DOHH2 (cell line): ENCODE measurements around the gene HTRA3.

ENCODE experiments used
- H3F3A ChIP-seq: fragments of 200-600 bp; sonication (generic), shearing (Covaris generic); 2 replicates; pipeline ENCODE4 v1.6.0; 2016; ENCODE audit warnings: antibody characterized with exemption, mild to moderate bottlenecking; ENCODE audit not compliant: control insufficient read depth, insufficient read depth
- H3K27ac ChIP-seq: fragments of 200-600 bp; sonication (generic); 2 replicates; pipeline ENCODE4 v1.5.1; 2014; ENCODE audit warnings: low read depth, mild to moderate bottlenecking, low read length, moderate library complexity
- H3K27me3 ChIP-seq: fragments of 200-600 bp; sonication (generic); 2 replicates; pipeline ENCODE4 v1.6.1; 2014; ENCODE audit warnings: mild to moderate bottlenecking, low read length, mixed read lengths; ENCODE audit not compliant: control insufficient read depth
- H3K36me3 ChIP-seq: fragments of 200-600 bp; sonication (generic); 2 replicates; pipeline ENCODE4 v1.6.1; 2014; ENCODE audit warnings: mild to moderate bottlenecking, low read length, moderate library complexity, mixed read lengths; ENCODE audit not compliant: control insufficient read depth
- H3K4me1 ChIP-seq: fragments of 200-600 bp; sonication (generic); 2 replicates; pipeline ENCODE4 v1.6.1; 2014; ENCODE audit warnings: mild to moderate bottlenecking, low read length, mixed read lengths; ENCODE audit not compliant: control insufficient read depth
- H3K4me2 ChIP-seq: fragments of 200-600 bp; sonication (generic); 2 replicates; pipeline ENCODE4 v1.6.0; 2014; ENCODE audit warnings: mild to moderate bottlenecking, low read length, moderate library complexity
- H3K4me3 ChIP-seq: fragments of 200-600 bp; sonication (generic); 2 replicates; pipeline ENCODE4 v1.5.1; 2014; ENCODE audit warnings: mild to moderate bottlenecking, low read length, mixed read lengths
- H3K79me2 ChIP-seq: fragments of 200-600 bp; sonication (generic); 2 replicates; pipeline ENCODE4 v1.6.1; 2014; ENCODE audit warnings: mild to moderate bottlenecking, low read length, mixed read lengths; ENCODE audit not compliant: control insufficient read depth
- H3K9me2 ChIP-seq: fragments of 200-600 bp; sonication (generic); replicated peaks from 2 replicates; pipeline ENCODE4 v1.6.1; 2014; ENCODE audit warnings: mild to moderate bottlenecking, low read length, mixed read lengths; ENCODE audit not compliant: control insufficient read depth
- H3K9me3 ChIP-seq: fragments of 200-600 bp; sonication (generic); 2 replicates; pipeline ENCODE4 v1.6.1; 2014; ENCODE audit warnings: antibody characterized with exemption, low read length, mixed read lengths; ENCODE audit not compliant: control insufficient read depth, insufficient read depth
- H4K20me1 ChIP-seq: fragments of 200-600 bp; sonication (generic); 2 replicates; pipeline ENCODE4 v1.6.0; 2014; ENCODE audit warnings: low read depth, mild to moderate bottlenecking, antibody characterized with exemption, low read length, moderate library complexity; ENCODE audit not compliant: control insufficient read depth, insufficient read depth
- CTCF ChIP-seq: fragments of 200-600 bp; sonication (generic); IDR thresholded peaks from one replicate; pipeline ENCODE4 v1.5.1; 2014; ENCODE audit warnings: antibody characterized with exemption, mild to moderate bottlenecking, low read depth, low read length; ENCODE audit not compliant: poor library complexity, severe bottlenecking
- EZH2phosphoT487 ChIP-seq: fragments of 200-600 bp; sonication (generic); IDR thresholded peaks from 2 replicates; pipeline ENCODE4 v1.6.1; 2017; ENCODE audit warnings: borderline replicate concordance, mild to moderate bottlenecking, antibody characterized with exemption, low read length, moderate library complexity, mixed read lengths

The HTRA3 gene

DNA sequence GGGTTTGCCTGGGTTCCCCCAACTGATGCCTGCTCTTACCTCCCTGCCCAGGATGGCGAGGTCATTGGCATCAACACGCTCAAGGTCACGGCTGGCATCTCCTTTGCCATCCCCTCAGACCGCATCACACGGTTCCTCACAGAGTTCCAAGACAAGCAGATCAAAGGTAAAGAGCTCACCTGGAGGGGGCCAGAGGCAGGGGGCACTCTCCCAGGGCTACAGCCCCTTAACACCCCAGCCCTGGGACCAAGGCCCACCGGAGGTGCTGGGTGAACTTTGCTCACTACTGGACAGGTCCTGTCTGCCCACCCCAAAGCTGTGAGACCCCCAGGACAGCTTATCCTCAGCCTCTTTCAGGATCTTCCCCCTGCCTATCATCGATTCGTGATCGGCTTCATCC lies 24.5 kb downstream of the HTRA3 start:
- no peak overlapping the region for H3K4me3 ChIP-seq
- no peaks in the 10 kb centered on the region for H3F3A ChIP-seq
- peaks cover 4% of the 10 kb centered on the region; the same call in 1 of the 2 replicates for H3K4me1 ChIP-seq
- no peak overlapping the region for H3K27ac ChIP-seq
- H3K27me3 ChIP-seq = no peaks in the 10 kb centered on the region
- TF ChIP-seq EZH2phosphoT487 (no peak), CTCF (no peak)
- H3K4me2 ChIP-seq = no peak overlapping the region
- no peaks in the 10 kb centered on the region for H3K9me3 ChIP-seq
- no peaks in the 10 kb centered on the region for H3K79me2 ChIP-seq
- H4K20me1 ChIP-seq = no peaks in the 10 kb centered on the region
- H3K9me2 ChIP-seq = no peaks in the 10 kb centered on the region
- no peaks in the 10 kb centered on the region for H3K36me3 ChIP-seq

GRCh38 chr4:8294775-8295174 lies 25.2 kb downstream of the HTRA3 start:
- Histone ChIP-seq H3K36me3 (no peaks in the 10 kb centered on the region), H3F3A (no peaks in the 10 kb centered on the region), H3K4me3 (no peak overlapping the region), H3K4me2 (no peak overlapping the region), H3K4me1 (peaks cover 4% of the 10 kb centered on the region; the same call in 1 of the 2 replicates), H3K27ac (no peak overlapping the region), H3K79me2 (no peaks in the 10 kb centered on the region), H3K27me3 (no peaks in the 10 kb centered on the region), H3K9me3 (no peaks in the 10 kb centered on the region), H3K9me2 (no peaks in the 10 kb centered on the region), H4K20me1 (no peaks in the 10 kb centered on the region)
- no peak for TF ChIP-seq CTCF
- no peak for TF ChIP-seq EZH2phosphoT487

GRCh38 chr4:8295471-8295870 lies 25.9 kb downstream of the HTRA3 start:
- Histone ChIP-seq H3K9me2 (no peaks in the 10 kb centered on the region), H3K4me3 (no peak overlapping the region)
- no peak for TF ChIP-seq CTCF
- TF ChIP-seq EZH2phosphoT487 = no peak

More at GRCh38 chr4:8295471-8295870, 25.9 kb downstream of the HTRA3 start:
- Histone ChIP-seq H3F3A (0 out of 2 replicates have a peak, but pooled peaks cover 3% of the 10 kb centered on the region), H3K27ac (no peak overlapping the region), H4K20me1 (no peaks in the 10 kb centered on the region), H3K9me3 (no peaks in the 10 kb centered on the region), H3K4me1 (peaks cover 2% of the 10 kb centered on the region; the same call in 1 of the 2 replicates), H3K27me3 (no peaks in the 10 kb centered on the region), H3K79me2 (no peaks in the 10 kb centered on the region), H3K4me2 (no peak overlapping the region), H3K36me3 (no peaks in the 10 kb centered on the region)
